Stimulated activated CD8-positive, alpha-beta memory T cell treated with anti-CD3 and anti-CD28 coated beads, Interleukin-15, amount 100 ng/mL, for 48 hours (primary cell): ENCODE data around the gene ETDC.
"Not testable (repeated sequence)": the region's sequence is repeated elsewhere in the genome, so short reads cannot be mapped to it uniquely, and the experiment has no call there.

Source experiments
- DNase-seq, 2 donors: peaks; one replicate each; pipeline ENCODE4 v3.0.0-alpha.2; 2020; ENCODE audit warnings: low read depth in 2 of 2

The ETDC gene

GRCh38 chrX:135309430-135309923 is at the start of gene ETDC:
ETDC (plus strand) TSS chrX:135309480; CDS start chrX:135309480, 0 bp downstream.
- DNase-seq: no peak

- not testable (repeated sequence) for DNase-seq
Measured at GRCh38 chrX:135260976-135261375, 48.3 kb upstream of the ETDC start.

- not testable (repeated sequence) for DNase-seq
Measured at GRCh38 chrX:135263376-135263775, 45.9 kb upstream of the ETDC start.

- DNase-seq: no peak
Measured at GRCh38 chrX:135264206-135264605, 45.1 kb upstream of the ETDC start.

GRCh38 chrX:135273162-135273561 is 36.1 kb upstream of the ETDC start:
- no peak for DNase-seq

- DNase-seq: no peak
Measured at GRCh38 chrX:135275973-135276372, 33.3 kb upstream of the ETDC start.

GRCh38 chrX:135287266-135287823 is 21.9 kb upstream of the ETDC start:
- no peak for DNase-seq

- DNase-seq: peak; percentile 20 to 32
Measured at GRCh38 chrX:135295238-135295943, 13.9 kb upstream of the ETDC start.

- no peak for DNase-seq
Measured at GRCh38 chrX:135295944-135296305, 13.4 kb upstream of the ETDC start.

GRCh38 chrX:135302269-135302873 is 6.9 kb upstream of the ETDC start:
- DNase-seq: no peak

GRCh38 chrX:135304741-135305140 is 4.5 kb upstream of the ETDC start:
- no peak for DNase-seq

GRCh38 chrX:135307171-135307570 is 2.1 kb upstream of the ETDC start:
- no peak for DNase-seq

- DNase-seq: no peak
Measured at GRCh38 chrX:135308345-135308855, 880 bp upstream of the ETDC start.

- DNase-seq: no peak
Measured at GRCh38 chrX:135315864-135316263, 6.6 kb downstream of the ETDC start.

- no peak for DNase-seq
Measured at GRCh38 chrX:135324463-135324862, 15.2 kb downstream of the ETDC start.

- DNase-seq: not testable (repeated sequence)
Measured at GRCh38 chrX:135325036-135325818, 15.9 kb downstream of the ETDC start.

GRCh38 chrX:135327299-135327698 is 18.0 kb downstream of the ETDC start:
- DNase-seq: no peak

- DNase-seq: no peak
Measured at GRCh38 chrX:135328421-135329005, 19.2 kb downstream of the ETDC start.

- DNase-seq: no peak
Measured at GRCh38 chrX:135330706-135331105, 21.4 kb downstream of the ETDC start.

GRCh38 chrX:135331525-135331924 is 22.2 kb downstream of the ETDC start:
- no peak for DNase-seq

- DNase-seq: no peak
Measured at GRCh38 chrX:135340831-135341230, 31.6 kb downstream of the ETDC start.

- no peak for DNase-seq
Measured at GRCh38 chrX:135345107-135345589, 35.9 kb downstream of the ETDC start.
